IPS-18a (cell line): ENCODE data around the gene POTEI.
"Not testable (repeated sequence)": the region's sequence is repeated elsewhere in the genome, so short reads cannot be mapped to it uniquely, and the experiment has no call there.

Source experiments
- H3K27ac ChIP-seq: one replicate; pipeline ENCODE4 v1.5.1; 2013; ENCODE audit warnings: low read length
- H3K27me3 ChIP-seq: one replicate; pipeline ENCODE4 v1.6.1; 2013; ENCODE audit warnings: mild to moderate bottlenecking, low read length; ENCODE audit not compliant: control insufficient read depth, insufficient read depth
- H3K36me3 ChIP-seq: one replicate; pipeline ENCODE4 v1.6.1; 2013; ENCODE audit warnings: low read depth, low read length; ENCODE audit not compliant: control insufficient read depth
- H3K4me1 ChIP-seq: one replicate; pipeline ENCODE4 v1.6.1; 2013; ENCODE audit warnings: low read depth, low read length; ENCODE audit not compliant: control insufficient read depth
- H3K4me3 ChIP-seq: one replicate; pipeline ENCODE4 v1.5.1; 2013; ENCODE audit warnings: low read length
- H3K9ac ChIP-seq: one replicate; pipeline ENCODE4 v1.6.1; 2013; ENCODE audit warnings: mild to moderate bottlenecking, low read length, moderate library complexity
- H3K9me3 ChIP-seq: one replicate; pipeline ENCODE4 v1.6.1; 2013; ENCODE audit warnings: low read depth, low read length; ENCODE audit not compliant: control insufficient read depth

Gene POTEI

DNA sequence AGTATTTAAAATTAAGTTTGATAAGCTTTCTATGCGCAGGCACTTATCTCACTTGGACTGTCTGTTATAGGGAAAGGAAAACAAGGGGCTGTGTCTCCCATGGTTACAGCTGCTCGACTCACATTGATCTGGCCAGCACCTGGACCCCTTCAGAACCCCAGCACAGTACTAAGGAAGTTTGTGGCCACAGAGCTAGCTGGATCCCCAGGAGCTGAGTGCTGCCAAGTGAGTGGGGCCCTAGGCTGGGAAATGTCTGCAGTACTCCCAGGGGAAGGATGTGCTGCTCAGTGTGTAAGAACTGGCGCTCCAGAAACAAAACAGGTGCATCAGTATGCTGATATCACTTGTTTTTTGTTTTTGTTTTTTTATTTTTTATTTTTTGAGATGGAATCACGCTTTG is 21.1 kb upstream of the POTEI start:
- H3K27me3 ChIP-seq, H3K36me3 ChIP-seq, H3K9me3 ChIP-seq, H3K27ac ChIP-seq, H3K4me3 ChIP-seq, H3K9ac ChIP-seq, H3K4me1 ChIP-seq: not testable (repeated sequence)

- not testable (repeated sequence) for H3K9me3 ChIP-seq, H3K9ac ChIP-seq, H3K27ac ChIP-seq, H3K36me3 ChIP-seq, H3K4me1 ChIP-seq, H3K4me3 ChIP-seq, H3K27me3 ChIP-seq
Measured at GRCh38 chr2:130529545-130529944, 20.4 kb upstream of the POTEI start.

DNA sequence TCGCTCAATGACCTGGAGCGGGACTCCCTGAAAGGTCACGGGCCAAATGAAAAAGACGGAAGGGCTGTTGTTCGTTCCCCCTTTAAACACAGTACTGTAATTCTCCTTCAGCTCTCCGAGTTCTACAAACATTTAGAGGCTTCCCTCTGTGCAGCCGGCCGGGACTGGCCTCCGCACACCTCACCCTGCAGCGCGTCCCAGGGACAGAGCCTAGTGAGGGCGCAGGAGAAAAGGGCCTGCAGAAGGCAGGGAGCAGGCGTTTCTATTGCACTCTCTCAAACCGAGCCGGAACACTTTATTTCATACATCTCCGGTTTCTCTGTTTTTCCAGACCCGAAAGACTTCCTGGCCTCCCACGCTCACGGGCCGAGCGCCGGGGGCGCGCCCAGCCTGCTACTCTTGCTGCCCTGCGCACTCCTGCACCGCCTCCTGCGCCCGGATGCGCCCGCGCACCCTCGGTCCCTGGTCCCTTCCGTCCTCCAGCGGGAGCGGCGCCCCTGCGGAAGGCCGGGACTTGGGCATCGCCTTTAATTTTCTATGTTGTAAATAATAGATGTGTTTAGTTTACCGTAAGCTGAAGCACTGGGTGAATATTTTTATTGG is 18.3 kb upstream of the POTEI start:
- H3K9me3 ChIP-seq, H3K36me3 ChIP-seq, H3K27ac ChIP-seq, H3K27me3 ChIP-seq, H3K4me1 ChIP-seq, H3K4me3 ChIP-seq, H3K9ac ChIP-seq: not testable (repeated sequence)

DNA sequence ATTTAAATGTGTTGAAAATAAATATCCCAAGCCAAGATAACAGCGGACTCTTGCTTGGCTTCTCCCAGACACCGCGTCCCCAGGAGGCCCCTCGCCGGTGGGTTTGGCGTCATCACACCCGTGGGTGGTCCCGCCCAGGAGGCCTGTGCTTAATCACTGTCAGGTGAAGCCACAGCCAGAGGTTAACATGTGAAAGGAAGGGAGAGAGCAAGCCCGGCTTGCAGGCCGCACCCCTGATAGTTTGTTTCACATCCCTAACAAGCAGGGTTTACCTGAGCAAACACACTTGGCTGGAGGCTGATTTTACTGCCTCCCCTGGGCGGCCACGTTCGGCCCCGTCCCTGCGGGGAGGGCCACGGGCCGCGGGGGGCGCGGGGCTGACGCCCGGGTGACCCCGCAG is 13.3 kb upstream of the POTEI start:
- H3K36me3 ChIP-seq, H3K27me3 ChIP-seq, H3K4me1 ChIP-seq, H3K9me3 ChIP-seq, H3K4me3 ChIP-seq, H3K27ac ChIP-seq, H3K9ac ChIP-seq: not testable (repeated sequence)

DNA sequence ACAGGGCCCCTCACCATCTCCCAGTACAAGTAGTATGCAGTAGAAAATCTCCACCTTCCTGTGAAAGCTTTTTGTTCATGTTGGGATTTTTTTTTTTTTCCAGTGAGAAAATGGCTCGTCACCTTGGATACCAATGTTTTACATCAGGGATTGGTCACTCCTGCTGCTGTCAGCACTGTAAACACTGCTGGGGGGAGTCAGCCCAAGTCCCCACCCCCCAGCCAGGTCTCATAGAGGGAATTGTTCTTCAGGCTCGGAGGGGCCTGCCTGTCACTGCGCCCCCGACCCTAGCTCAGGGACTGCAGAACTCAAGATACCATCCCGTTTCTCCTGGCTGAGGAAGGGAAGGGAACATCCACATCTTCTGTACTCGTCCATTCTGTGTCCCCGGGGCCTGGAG is 11.9 kb upstream of the POTEI start, which contains the start of gene CFC1B:
Gene CFC1B (plus strand): TSS at position 231 of the 400 bp plus-strand sequence. CDS start 263 bp downstream, outside the sequence.
- not testable (repeated sequence) for H3K27ac ChIP-seq, H3K36me3 ChIP-seq, H3K4me1 ChIP-seq, H3K27me3 ChIP-seq, H3K9me3 ChIP-seq, H3K4me3 ChIP-seq, H3K9ac ChIP-seq

DNA sequence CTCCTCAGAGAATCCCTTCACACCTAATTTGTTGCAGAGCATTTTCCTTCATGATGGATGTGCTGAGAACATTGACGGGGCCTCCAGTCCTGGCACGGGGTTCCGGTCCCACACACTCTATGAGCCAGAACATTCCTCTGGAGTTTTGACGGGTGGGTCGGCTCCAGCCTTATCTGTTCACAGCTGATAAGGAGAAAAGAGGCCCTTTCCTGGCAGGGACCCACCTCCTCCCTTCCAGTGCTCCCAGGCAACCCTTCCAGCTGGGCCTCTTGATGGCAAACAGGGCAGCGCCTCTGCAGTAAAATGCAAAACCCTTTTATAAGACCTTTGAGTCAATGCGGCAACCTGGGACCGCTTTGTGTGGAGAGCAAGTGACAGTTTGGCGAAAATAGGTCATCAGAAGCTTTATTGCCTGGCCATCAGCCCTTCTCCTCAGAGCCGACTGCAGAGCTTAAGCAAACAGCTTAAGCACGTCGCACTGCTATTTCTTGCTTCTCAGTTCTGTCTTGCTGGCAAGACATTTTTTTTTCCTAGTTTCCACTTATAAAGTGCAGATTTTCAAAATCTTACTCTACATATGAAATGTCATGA is 9.5 kb upstream of the POTEI start:
- H3K4me1 ChIP-seq, H3K36me3 ChIP-seq, H3K4me3 ChIP-seq, H3K27me3 ChIP-seq, H3K27ac ChIP-seq, H3K9ac ChIP-seq, H3K9me3 ChIP-seq: not testable (repeated sequence)

DNA sequence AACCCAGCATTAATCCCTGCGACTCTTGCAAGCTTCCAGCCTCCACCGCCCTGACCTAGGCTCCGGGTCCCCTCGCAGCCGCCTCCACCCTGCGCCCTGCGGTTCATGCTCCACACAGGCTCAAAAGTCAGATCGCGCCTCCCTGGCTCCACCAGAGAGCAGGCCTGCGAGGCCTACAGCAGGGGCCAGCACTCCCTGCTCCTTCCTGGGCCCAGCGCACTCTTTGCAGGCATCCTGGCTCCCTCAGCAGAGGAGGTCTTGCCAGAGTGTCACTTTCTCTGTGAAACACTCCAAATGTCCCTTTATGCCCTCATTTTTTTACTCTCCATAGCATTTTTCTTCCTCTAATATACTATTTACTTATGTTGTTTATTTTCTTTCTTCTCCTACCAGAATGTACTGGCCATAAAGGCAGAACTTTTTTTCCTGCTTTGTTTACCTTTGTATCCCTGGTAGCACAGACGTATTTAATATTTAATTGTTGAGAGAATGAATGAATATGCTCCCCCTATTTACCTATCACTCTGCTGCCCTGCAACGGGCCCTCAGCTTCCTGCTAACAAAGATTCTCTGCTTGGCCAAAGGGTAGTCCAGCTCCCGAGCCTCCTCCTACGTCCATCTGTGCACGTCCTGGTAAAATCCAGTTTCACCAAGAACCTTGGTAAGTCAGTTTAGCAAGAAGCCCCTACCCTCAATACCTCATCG is 2.8 kb upstream of the POTEI start:
- H3K27ac ChIP-seq, H3K9ac ChIP-seq, H3K9me3 ChIP-seq, H3K36me3 ChIP-seq, H3K4me1 ChIP-seq, H3K27me3 ChIP-seq, H3K4me3 ChIP-seq: not testable (repeated sequence)

GRCh38 chr2:130510807-130511746 is 1.9 kb upstream of the POTEI start:
- H3K9ac ChIP-seq, H3K9me3 ChIP-seq, H3K4me3 ChIP-seq, H3K27me3 ChIP-seq, H3K36me3 ChIP-seq, H3K4me1 ChIP-seq, H3K27ac ChIP-seq: not testable (repeated sequence)

- not testable (repeated sequence) for H3K27ac ChIP-seq, H3K36me3 ChIP-seq, H3K9ac ChIP-seq, H3K4me3 ChIP-seq, H3K27me3 ChIP-seq, H3K9me3 ChIP-seq, H3K4me1 ChIP-seq
Measured at GRCh38 chr2:130491073-130491472, 18.1 kb downstream of the POTEI start.

GRCh38 chr2:130455413-130455812 is 53.7 kb downstream of the POTEI start:
- H3K9me3 ChIP-seq, H3K36me3 ChIP-seq, H3K4me3 ChIP-seq: not testable (repeated sequence)

GRCh38 chr2:130454712-130455083 is 54.4 kb downstream of the POTEI start:
- not testable (repeated sequence) for H3K9ac ChIP-seq, H3K36me3 ChIP-seq, H3K4me1 ChIP-seq, H3K9me3 ChIP-seq, H3K27me3 ChIP-seq, H3K27ac ChIP-seq, H3K4me3 ChIP-seq

More at GRCh38 chr2:130455413-130455812, 53.7 kb downstream of the POTEI start:
- not testable (repeated sequence) for H3K9ac ChIP-seq, H3K27me3 ChIP-seq, H3K4me1 ChIP-seq, H3K27ac ChIP-seq
